Tibial nerve (tissue), 4 donors: ENCODE results near the gene BRAT1. TPM values are rescaled to one million over a fixed set of nuclear protein-coding genes. Genes with fewer than 3 reads are reported as not detected.

Source experiments
- DNase-seq, 2 donors: peaks; one replicate each; pipeline ENCODE4 v3.0.0-alpha.2; 2019; ENCODE audit warnings: low spot score in 2 of 2
- H3K27ac ChIP-seq, 4 donors: fragments of 200-600 bp; sonication (generic) in 3 of 4; one replicate each; pipeline ENCODE4 v1.5.1; 2017 to 2019; ENCODE audit warnings: mild to moderate bottlenecking in 1 of 4
- H3K27me3 ChIP-seq, 2 donors: fragments of 200-600 bp; sonication (generic) in 1 of 2; one replicate each; pipeline versions ENCODE4 v1.5.1 to v1.6.0; 2017 to 2019
- H3K36me3 ChIP-seq, 3 donors: fragments of 200-600 bp; sonication (generic); one replicate each; pipeline ENCODE4 v1.5.1; 2018 to 2019
- H3K4me1 ChIP-seq, 4 donors: fragments of 200-600 bp; sonication (generic) in 3 of 4; one replicate each; pipeline ENCODE4 v1.5.1; 2017 to 2019
- H3K4me3 ChIP-seq, 4 donors: fragments of 200-600 bp; sonication (generic) in 3 of 4; one replicate each; pipeline ENCODE4 v1.5.1; 2017 to 2019; ENCODE audit warnings: mild to moderate bottlenecking in 1 of 4, moderate library complexity in 1 of 4
- H3K9me3 ChIP-seq, 4 donors: fragments of 200-600 bp; sonication (generic) in 3 of 4; one replicate each; pipeline ENCODE4 v1.5.1; 2017 to 2019
- EP300 ChIP-seq, 2 donors: sonication (generic); formaldehyde crosslinking; IDR thresholded peaks; one replicate each; pipeline ENCODE4 v1.6.1; 2017; ENCODE audit warnings: antibody characterized with exemption in 2 of 2, mild to moderate bottlenecking in 1 of 2
- POLR2A ChIP-seq, 2 donors: fragments of 450-650 bp; IDR thresholded peaks; one replicate each; pipeline ENCODE4 v1.6.1; 2017; ENCODE audit warnings: antibody characterized with exemption in 2 of 2, mild to moderate bottlenecking in 2 of 2, moderate library complexity in 2 of 2
- WGBS, 2 donors: methylation state at CpG; one replicate each; pipeline ENCODE4 v1.1.5; 2018; 5-methylcytosine and 5-hydroxymethylcytosine counted together
- total RNA-seq, 4 donors: library from RNA; depleted of rRNA; stranded (reverse); fragments of >200 nt; gene quantifications; one replicate each; pipeline ENCODE4 v1.1.0, GENCODE V29; 2016
- TF ChIP-seq, protein P1 (sequence below), 5 experiments: fragments of 200-600 bp in 3 of 5; fragments of 450-650 bp in 2 of 5; sonication (generic) in 3 of 5; IDR thresholded peaks; one replicate each; pipeline ENCODE4 v1.5.1; 2016 to 2019; ENCODE audit warnings: antibody characterized with exemption in 5 of 5, mild to moderate bottlenecking in 3 of 5, moderate library complexity in 2 of 5

Gene BRAT1
- total RNA-seq: 10 to 100 TPM; 38.0 to 72.9 (median 52.0) TPM

GRCh38 chr7:2555121-2556052 lies at the start of gene BRAT1:
BRAT1 (minus strand) TSS chr7:2555524; CDS start chr7:2554431, 1,093 bp downstream.
- no peaks in the 10 kb centered on the region for H3K27me3 ChIP-seq
- peak; percentile 96 to 98 for DNase-seq
- TF ChIP-seq, protein P1, sequence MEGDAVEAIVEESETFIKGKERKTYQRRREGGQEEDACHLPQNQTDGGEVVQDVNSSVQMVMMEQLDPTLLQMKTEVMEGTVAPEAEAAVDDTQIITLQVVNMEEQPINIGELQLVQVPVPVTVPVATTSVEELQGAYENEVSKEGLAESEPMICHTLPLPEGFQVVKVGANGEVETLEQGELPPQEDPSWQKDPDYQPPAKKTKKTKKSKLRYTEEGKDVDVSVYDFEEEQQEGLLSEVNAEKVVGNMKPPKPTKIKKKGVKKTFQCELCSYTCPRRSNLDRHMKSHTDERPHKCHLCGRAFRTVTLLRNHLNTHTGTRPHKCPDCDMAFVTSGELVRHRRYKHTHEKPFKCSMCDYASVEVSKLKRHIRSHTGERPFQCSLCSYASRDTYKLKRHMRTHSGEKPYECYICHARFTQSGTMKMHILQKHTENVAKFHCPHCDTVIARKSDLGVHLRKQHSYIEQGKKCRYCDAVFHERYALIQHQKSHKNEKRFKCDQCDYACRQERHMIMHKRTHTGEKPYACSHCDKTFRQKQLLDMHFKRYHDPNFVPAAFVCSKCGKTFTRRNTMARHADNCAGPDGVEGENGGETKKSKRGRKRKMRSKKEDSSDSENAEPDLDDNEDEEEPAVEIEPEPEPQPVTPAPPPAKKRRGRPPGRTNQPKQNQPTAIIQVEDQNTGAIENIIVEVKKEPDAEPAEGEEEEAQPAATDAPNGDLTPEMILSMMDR (IDR thresholded peaks at IDR 0.05): peak in 4 of 5 experiments; percentile 45 to 74 (median 49)
- TF ChIP-seq POLR2A (IDR thresholded peaks at IDR 0.05): peak; percentile 46 to 62
- TF ChIP-seq EP300 (IDR thresholded peaks at IDR 0.05): peak; percentile 88
- WGBS, 2 donors: 0 to 1% methylated on average over 27 to 39 of the region's 79 CpGs
- H3K9me3 ChIP-seq: no peaks in the 10 kb centered on the region
- H3K27ac ChIP-seq: peak within 1 kb of the TSS; percentile 95 to 99 (median 98)
- peak within 1 kb of the TSS; percentile 69 to 99 (median 94) for H3K4me3 ChIP-seq
- H3K36me3 ChIP-seq: peaks cover 0 to 8% (median 0%) of the 10 kb centered on the region in 3 donors
- peaks cover 0 to 56% (median 34%) of the 10 kb centered on the region in 4 donors for H3K4me1 ChIP-seq

GRCh38 chr7:2604608-2605174 lies 49.4 kb upstream of the BRAT1 start:
- 94 to 95% methylated on average over 18 to 29 of the region's 29 CpGs for WGBS, 2 donors
- no peak overlapping the region for H3K27ac ChIP-seq
- TF ChIP-seq, protein P1 (IDR thresholded peaks at IDR 0.05): no peak
- TF ChIP-seq POLR2A (IDR thresholded peaks at IDR 0.05): no peak
- TF ChIP-seq EP300 (IDR thresholded peaks at IDR 0.05): no peak
- H3K4me3 ChIP-seq: no peak overlapping the region
- H3K4me1 ChIP-seq: peaks cover 0 to 31% (median 0%) of the 10 kb centered on the region in 4 donors
- no peaks in the 10 kb centered on the region for H3K9me3 ChIP-seq
- DNase-seq: no peak
- H3K27me3 ChIP-seq: no peaks in the 10 kb centered on the region
- peaks cover 0 to 70% (median 8%) of the 10 kb centered on the region in 3 donors for H3K36me3 ChIP-seq

DNA sequence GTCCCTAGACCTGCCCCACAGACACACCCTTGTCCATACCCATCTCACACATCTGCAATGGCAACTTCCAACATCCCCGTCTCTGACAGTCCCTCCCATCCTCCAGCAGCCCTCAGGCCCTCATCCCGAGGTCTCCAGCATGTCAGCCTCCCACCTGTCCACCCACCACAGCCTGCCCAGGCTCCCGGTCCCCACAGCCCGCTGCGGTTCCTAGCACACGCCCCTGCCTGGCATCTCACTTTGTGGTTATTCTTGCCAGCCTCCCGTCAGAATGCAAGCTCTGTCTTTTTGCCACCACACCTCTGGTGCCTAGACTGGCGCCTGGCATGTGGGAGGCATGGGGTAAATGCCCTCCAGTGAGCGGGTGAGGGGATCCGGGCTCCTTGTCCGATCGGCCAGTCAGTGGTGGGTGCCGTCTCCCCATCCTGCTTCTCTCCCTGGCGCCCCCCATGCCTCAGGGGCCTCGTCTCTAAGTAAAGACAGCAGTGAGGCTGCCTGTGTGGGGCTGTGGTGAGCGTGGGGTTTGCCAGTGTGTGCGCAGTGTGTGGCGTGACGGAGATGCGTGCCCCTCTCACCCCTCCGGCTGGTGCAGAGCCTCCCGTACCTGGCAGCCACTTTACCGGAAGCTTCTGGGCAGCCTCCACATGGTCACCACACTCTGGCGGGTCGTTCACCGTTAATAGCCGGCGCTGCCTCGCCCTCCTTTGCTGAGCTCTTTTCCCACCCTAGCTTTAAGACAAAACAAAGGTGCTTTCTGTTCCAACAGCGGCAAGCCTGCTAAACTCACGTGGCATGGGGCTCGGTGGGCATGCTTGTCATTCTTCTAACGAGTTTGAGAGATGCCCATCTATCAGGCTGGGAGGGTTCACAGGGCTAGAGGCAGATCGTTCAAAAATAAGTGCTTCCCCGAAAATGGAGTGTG lies 48.0 kb upstream of the BRAT1 start:
- WGBS, 2 donors: 83 to 87% methylated on average over 35 of the region's 35 CpGs
- TF ChIP-seq EP300 (IDR thresholded peaks at IDR 0.05) (no peak), POLR2A (IDR thresholded peaks at IDR 0.05) (no peak)
- TF ChIP-seq, protein P1 (IDR thresholded peaks at IDR 0.05): no peak
- DNase-seq: no peak
- H3K9me3 ChIP-seq: no peaks in the 10 kb centered on the region
- peaks cover 0 to 20% (median 0%) of the 10 kb centered on the region in 4 donors for H3K4me1 ChIP-seq
- H3K27ac ChIP-seq: no peak overlapping the region
- H3K36me3 ChIP-seq: peaks cover 0 to 82% (median 8%) of the 10 kb centered on the region in 3 donors
- no peaks in the 10 kb centered on the region for H3K27me3 ChIP-seq
- H3K4me3 ChIP-seq: no peak overlapping the region

GRCh38 chr7:2602406-2603043 lies 47.2 kb upstream of the BRAT1 start:
- TF ChIP-seq EP300 (IDR thresholded peaks at IDR 0.05) (no peak), POLR2A (IDR thresholded peaks at IDR 0.05) (no peak)
- TF ChIP-seq, protein P1 (IDR thresholded peaks at IDR 0.05): no peak
- Histone ChIP-seq H3K4me3 (no peak overlapping the region), H3K27ac (no peak overlapping the region), H3K36me3 (peaks cover 0 to 86% (median 8%) of the 10 kb centered on the region in 3 donors), H3K4me1 (peaks cover 0 to 13% (median 0%) of the 10 kb centered on the region in 4 donors), H3K27me3 (no peaks in the 10 kb centered on the region), H3K9me3 (no peaks in the 10 kb centered on the region)
- no peak for DNase-seq
- 80 to 84% methylated on average over 11 to 13 of the region's 19 CpGs for WGBS, 2 donors
